Psoas muscle (tissue), 8 donors: ENCODE measurements around the gene CBFA2T2. TPM values are rescaled to one million over a fixed set of nuclear protein-coding genes. Genes with fewer than 3 reads are reported as not detected.

Experiments used
- ATAC-seq, 4 donors: fragments of 200-7000 bp; cut with Tn5 transposase; one replicate each; pipeline ENCODE4 v1.9.1; 2020; ENCODE audit warnings: moderate library complexity in 3 of 4, mild to moderate bottlenecking in 2 of 4
- DNase-seq, 2 donors: peaks; one replicate each; pipeline ENCODE4 v3.0.0-alpha.2; 2020
- H3K27ac ChIP-seq: fragments of 200-600 bp; one replicate; pipeline ENCODE4 v1.8.0; 2022
- H3K27me3 ChIP-seq, 3 donors: fragments of 200-600 bp in 1 of 3; one replicate each; pipeline versions ENCODE4 v1.6.1 to v1.8.0; 2013 to 2022; ENCODE audit warnings: low read length in 2 of 3, mild to moderate bottlenecking in 2 of 3, moderate library complexity in 1 of 3; ENCODE audit not compliant: insufficient read depth in 3 of 3
- H3K36me3 ChIP-seq, 2 donors: fragments of 200-600 bp in 1 of 2; one replicate each; pipeline versions ENCODE4 v1.6.1 to v1.8.0; 2013 to 2022; ENCODE audit warnings: low read depth in 1 of 2, mild to moderate bottlenecking in 1 of 2, moderate library complexity in 1 of 2; ENCODE audit not compliant: insufficient read depth in 1 of 2
- H3K4me1 ChIP-seq: fragments of 200-600 bp; one replicate; pipeline ENCODE4 v1.8.0; 2022
- H3K4me3 ChIP-seq: fragments of 200-600 bp; one replicate; pipeline ENCODE4 v1.8.0; 2022; ENCODE audit warnings: mild to moderate bottlenecking
- H3K9me3 ChIP-seq: fragments of 200-600 bp; one replicate; pipeline ENCODE4 v1.8.0; 2022
- CTCF ChIP-seq: fragments of 200-600 bp; IDR thresholded peaks from one replicate; pipeline ENCODE4 v1.8.0; 2022; ENCODE audit warnings: antibody characterized with exemption
- WGBS, 3 donors: extraction: QIAGEN DNeasy Blood & Tissue Kit; methylation state at CpG; one replicate each; pipeline versions ENCODE4 v1.1.6 to v1.1.7; 2013; 5-methylcytosine and 5-hydroxymethylcytosine counted together
- intact Hi-C, 2 donors: fragments of 100-400 bp; cut with DNase I; formaldehyde crosslinking; loops; one replicate each; pipeline versions ENCODE4 v1.11.0 to v1.14.2; 2022
- polyA plus RNA-seq, 3 donors: library from polyadenylated mRNA; stranded (reverse); fragments of 200-250 nt; gene quantifications; one replicate each; pipeline ENCODE4 v1.2.3, GENCODE V29; 2013
- total RNA-seq, 4 donors: library from RNA; stranded (reverse); fragmentation: NEBNext Ultra II Directional in 2 of 4; extraction: Animal tissue kit (Norgen Biotek cat#: 25700) in 2 of 4; gene quantifications; one replicate each; pipeline versions ENCODE4 v1.2.1 to v1.2.4, GENCODE V29; 2021 to 2023
- donor health status: healthy with polysubstance abuse.
- donor health status: DM: no; HTN: no; CAD: no; lungs with moderate emphysema.
- donor health status: Bipolar disorder and iron deficiency.
- donor health status: healthy.
- donor health status: DM: yes; HTN: yes; CAD: no.
- donor health status: DM: no; HTN: no; CAD: no.
- donor health status: DM: no; HTN: no; CAD: no.
- donor health status: DM: yes; HTN: yes; CAD: no.

The CBFA2T2 gene
- total and polyA plus RNA-seq, 7 donors = 3.8 to 9.3 (median 7.0) TPM

- Histone ChIP-seq H3K27ac (no peak overlapping the region), H3K4me3 (peak overlapping the region; percentile 15), H3K27me3 (no peaks in the 10 kb centered on the region), H3K36me3 (peaks cover 0 to 29% of the 10 kb centered on the region in 2 donors), H3K9me3 (no peaks in the 10 kb centered on the region), H3K4me1 (peaks cover 21% of the 10 kb centered on the region)
- WGBS, 3 donors = 27 to 40% (median 28%) methylated on average over 16 of the region's 16 CpGs
- peak; percentile 68 for TF ChIP-seq CTCF
- DNase-seq (no peak), ATAC-seq (peak; percentile 51 to 73 (median 62))
- intact Hi-C loops = loop anchor here (5.0 kb wide), 2 partner anchors 191 to 196 kb away; no protein-coding TSS in a partner anchor
Observed at GRCh38 chr20:33653218-33653899, 163.5 kb downstream of the CBFA2T2 start.

GRCh38 chr20:33653900-33654596 is 164.2 kb downstream of the CBFA2T2 start:
- Histone ChIP-seq H3K27ac (no peak overlapping the region), H3K27me3 (no peaks in the 10 kb centered on the region), H3K9me3 (no peaks in the 10 kb centered on the region), H3K36me3 (peaks cover 0 to 36% of the 10 kb centered on the region in 2 donors), H3K4me1 (peaks cover 14% of the 10 kb centered on the region), H3K4me3 (no peak overlapping the region)
- ATAC-seq = peak; percentile 6 to 35 (median 18)
- intact Hi-C loops = loop anchor here (5.0 kb wide), 2 partner anchors 192 to 197 kb away; no protein-coding TSS in a partner anchor
- no peak for TF ChIP-seq CTCF
- no peak for DNase-seq
- 48 to 73% (median 57%) methylated on average over 11 of the region's 11 CpGs for WGBS, 3 donors

- no peak for ATAC-seq
Observed at GRCh38 chr20:33654680-33655161, 164.8 kb downstream of the CBFA2T2 start.

GRCh38 chr20:33655164-33655563 is 165.3 kb downstream of the CBFA2T2 start:
- Histone ChIP-seq H3K4me1 (peaks cover 4% of the 10 kb centered on the region), H3K9me3 (no peaks in the 10 kb centered on the region), H3K36me3 (peaks cover 0 to 47% of the 10 kb centered on the region in 2 donors), H3K27ac (no peak overlapping the region), H3K4me3 (no peak overlapping the region), H3K27me3 (no peaks in the 10 kb centered on the region)
- DNase-seq (no peak), ATAC-seq (no peak)
- no peak for TF ChIP-seq CTCF
- intact Hi-C loops = no loop called here
- WGBS, 3 donors = 73 to 81% (median 74%) methylated on average over 4 of the region's 4 CpGs

More at GRCh38 chr20:33654680-33655161, 164.8 kb downstream of the CBFA2T2 start:
- no peak for DNase-seq
- no peak overlapping the region for H3K4me3 ChIP-seq
- intact Hi-C loops = loop anchor here (5.0 kb wide), 2 partner anchors 192 to 197 kb away; no protein-coding TSS in a partner anchor
- 69 to 87% (median 73%) methylated on average over 12 to 14 of the region's 14 CpGs for WGBS, 3 donors
- peaks cover 7% of the 10 kb centered on the region for H3K4me1 ChIP-seq
- no peaks in the 10 kb centered on the region for H3K27me3 ChIP-seq
- no peak overlapping the region for H3K27ac ChIP-seq
- H3K36me3 ChIP-seq = peaks cover 0 to 42% of the 10 kb centered on the region in 2 donors
- no peaks in the 10 kb centered on the region for H3K9me3 ChIP-seq
- TF ChIP-seq CTCF = no peak
